SIG-M5 treated with dmso at 0.1 percent for 504 hours (cell line): ENCODE results near the gene ANKLE1.
"Not testable (repeated sequence)": the region's sequence is repeated elsewhere in the genome, so short reads cannot be mapped to it uniquely, and the experiment has no call there.

ENCODE experiments used
- DNase-seq: peaks from one replicate; lab custom pipeline; 2025; ENCODE audit not compliant: unreplicated experiment; lab: John Stamatoyannopoulos, UW

Gene ANKLE1

GRCh38 chr19:17246681-17247425 is 34.8 kb upstream of the ANKLE1 start:
- peak; percentile 12 for DNase-seq

DNA sequence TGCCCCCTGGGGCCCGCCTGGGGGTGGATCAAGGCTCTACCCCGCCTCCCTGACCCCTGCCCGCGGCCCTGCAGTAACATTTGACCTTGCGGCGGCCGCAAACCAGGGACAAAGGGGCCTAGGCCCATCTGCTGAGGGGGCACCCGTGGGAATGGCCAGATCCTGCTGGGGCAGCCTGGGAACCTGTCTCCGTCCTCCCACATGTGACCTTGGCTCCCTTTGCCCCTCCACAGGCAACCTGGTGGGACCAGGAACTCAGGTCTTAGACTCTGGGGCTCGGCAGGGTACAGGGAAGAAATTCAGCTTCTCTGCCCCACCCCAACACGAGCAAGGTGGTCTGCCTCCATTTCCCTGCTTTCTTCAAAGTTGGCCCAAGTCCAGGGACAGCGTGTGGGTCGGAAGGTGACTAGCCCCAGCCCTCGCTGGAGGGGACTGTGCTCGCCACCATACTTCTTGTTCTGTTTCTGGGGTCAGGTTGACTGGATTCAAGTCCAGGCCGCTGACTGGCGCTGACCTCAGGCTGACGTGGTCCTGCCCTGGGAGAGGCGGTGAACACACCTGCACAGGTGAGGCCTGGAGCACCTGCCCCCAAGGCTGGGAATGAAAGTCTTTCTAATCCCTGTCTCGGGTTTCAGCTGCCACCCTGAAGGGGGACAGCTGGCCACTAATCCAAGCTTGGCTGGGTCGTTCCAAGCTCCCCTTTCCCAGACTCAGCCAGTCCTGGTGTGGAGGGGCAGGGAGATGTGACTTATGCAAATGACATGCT is 33.5 kb upstream of the ANKLE1 start:
- no peak for DNase-seq

DNA sequence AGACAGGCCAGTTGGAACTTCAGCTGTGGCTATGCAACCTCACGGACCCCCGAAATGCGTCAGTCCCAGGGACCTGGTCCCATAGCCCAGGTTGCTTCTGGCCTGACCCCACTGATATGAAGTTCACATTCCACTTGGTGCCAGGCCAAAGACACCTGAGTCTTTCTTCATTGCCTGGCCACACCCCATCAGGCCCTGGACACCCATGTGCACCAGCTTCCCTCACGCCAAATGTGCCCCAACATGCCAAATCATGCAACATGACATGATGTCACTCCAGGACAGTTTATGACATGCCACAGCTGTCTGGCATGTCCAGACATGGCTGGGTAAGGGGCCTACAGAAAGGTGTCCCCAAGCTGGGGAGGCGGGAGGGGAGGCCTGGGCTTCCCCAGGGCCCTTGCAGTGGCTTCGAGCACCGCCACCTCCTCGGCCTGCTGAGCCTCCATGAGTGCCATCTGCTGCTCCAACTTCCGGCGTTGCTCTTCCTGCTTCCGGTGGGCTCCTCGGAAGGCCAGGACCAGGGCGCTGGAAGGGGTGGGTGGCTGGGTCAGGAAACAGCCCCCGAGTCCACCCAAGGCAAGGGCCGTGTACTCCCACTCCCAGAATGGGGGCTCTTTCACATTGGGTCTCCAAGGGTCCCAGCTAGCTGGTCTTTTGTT is 31.7 kb upstream of the ANKLE1 start:
- no peak for DNase-seq

- DNase-seq: no peak
Measured at GRCh38 chr19:17254636-17255035, 27.1 kb upstream of the ANKLE1 start.

GRCh38 chr19:17255150-17255621 is 26.5 kb upstream of the ANKLE1 start:
- no peak for DNase-seq

- no peak for DNase-seq
Measured at GRCh38 chr19:17256130-17256529, 25.6 kb upstream of the ANKLE1 start.

DNA sequence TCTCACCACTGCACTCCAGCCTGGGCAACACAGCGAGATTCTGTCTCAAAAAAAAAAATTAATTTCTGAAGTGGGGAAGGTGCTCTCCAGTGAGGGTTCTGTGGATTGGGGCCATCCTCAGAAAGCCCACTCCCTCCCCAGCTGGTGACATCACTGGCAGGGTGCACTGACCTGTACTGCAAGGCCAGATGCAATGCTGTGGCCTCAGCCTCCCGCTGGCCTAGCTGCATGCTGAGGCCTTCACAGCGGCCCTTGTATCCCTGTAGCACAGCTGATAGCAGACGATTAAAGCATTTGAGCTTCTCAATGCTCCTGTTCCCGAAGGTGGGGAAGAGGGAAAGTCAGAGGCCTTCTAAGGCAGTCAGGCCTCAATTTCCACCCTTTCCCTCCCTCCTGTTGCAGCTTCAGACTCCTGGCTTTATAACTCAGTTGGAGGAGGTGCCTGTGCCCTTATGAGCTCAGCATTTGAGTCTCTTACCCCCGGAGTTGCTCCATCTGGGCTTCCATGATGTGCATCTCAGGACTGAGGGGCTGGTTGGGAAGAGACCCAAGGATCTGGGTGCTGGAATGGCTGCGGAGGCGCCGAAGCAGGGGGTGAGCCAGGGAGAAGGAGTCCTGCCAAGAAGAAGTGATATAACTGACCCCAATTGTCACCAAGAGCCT is 22.5 kb upstream of the ANKLE1 start:
- no peak for DNase-seq

GRCh38 chr19:17259934-17260333 is 21.8 kb upstream of the ANKLE1 start:
- no peak for DNase-seq

DNA sequence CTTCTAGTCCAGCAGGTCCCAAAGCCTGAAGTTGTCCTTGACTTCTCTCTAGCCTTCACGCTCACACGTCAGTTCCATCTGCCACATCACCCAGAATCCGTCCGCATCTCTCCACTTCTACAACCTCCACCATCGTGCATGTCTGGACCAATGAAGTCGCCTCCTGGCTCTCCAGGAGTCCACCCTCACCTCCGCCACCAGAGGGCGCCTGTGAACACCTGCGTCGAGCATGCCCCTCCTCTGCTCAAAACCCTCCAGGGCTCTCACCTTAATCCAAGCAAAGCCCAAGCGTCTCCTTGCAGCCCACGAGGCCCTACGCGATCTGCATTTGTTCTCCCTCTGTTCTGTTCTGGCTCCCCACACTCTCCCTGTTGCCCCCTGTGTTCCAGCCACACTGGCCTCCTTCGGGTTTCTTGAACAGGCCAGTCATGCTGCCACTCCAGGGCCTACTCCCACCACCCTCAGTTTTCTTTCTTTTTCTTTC is 20.8 kb upstream of the ANKLE1 start:
- peak; percentile 76 for DNase-seq

GRCh38 chr19:17262557-17262956 is 19.1 kb upstream of the ANKLE1 start:
- no peak for DNase-seq

DNA sequence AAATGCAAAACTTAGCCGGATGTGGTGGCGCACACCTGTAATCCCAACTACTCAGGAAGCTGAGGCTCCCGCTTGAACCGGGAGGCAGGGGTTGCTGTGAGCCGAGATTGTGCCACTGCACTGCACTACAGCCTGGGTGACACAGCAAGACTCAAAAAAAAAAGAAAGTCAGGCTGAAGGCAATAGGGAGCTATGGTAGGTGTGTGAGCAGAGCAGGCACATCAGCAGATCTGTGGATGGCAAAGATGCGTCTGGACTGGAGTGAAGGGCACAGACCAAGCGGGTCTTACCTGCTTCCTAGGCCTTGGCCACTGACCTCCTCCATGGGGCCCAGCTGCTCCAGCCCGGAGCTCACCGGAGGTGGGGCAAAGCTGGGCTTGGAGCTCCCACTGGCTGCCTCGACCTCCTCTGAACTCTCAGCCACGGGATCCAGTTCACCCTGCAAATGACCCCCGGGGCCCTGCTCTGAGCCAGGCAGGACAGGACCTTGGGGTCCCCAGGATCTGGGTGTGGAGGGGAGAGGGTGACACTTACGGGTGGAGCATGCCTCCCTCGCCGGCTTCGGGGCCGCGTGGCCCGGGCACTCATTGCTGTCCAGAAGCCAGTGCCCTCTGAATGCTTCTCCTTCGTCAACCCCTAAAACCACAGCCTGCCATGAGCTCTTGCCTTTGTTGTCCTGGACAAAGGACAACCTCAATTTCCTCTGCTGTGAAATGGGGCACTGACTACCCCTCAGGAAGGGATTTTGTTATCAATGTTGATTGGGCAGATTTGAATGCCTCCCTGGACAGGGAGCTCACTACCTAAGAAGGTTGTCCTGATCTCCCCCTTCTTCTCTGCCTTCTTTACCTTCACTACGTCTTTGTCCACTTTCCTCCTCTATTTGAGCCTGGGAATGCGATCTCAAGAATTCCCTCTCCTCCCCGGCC is 17.7 kb upstream of the ANKLE1 start:
- no peak for DNase-seq

GRCh38 chr19:17264641-17264979 is 17.1 kb upstream of the ANKLE1 start, which contains the start of gene USHBP1:
USHBP1 (minus strand) TSS chr19:17264745; CDS start chr19:17264299, 446 bp downstream.
- no peak for DNase-seq

DNA sequence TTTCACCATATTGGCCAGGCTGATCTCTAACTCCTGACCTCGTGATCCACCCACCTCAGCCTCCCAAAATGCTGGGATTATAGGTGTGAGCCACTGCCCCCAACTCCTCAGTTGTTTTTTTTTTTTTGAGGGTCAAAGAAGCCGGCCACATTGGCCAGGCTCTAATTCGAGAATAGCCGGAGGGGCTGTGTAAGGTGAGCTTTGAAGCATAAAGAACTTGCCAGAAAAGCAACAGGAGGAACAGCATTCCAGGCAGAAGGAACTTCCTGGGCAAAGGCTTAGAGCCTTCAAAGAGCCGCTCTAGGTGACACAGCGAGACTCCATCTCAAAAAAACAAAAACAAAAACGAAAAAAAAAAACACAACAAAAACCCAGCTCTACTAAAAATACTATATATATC is 15.7 kb upstream of the ANKLE1 start:
- no peak for DNase-seq

DNA sequence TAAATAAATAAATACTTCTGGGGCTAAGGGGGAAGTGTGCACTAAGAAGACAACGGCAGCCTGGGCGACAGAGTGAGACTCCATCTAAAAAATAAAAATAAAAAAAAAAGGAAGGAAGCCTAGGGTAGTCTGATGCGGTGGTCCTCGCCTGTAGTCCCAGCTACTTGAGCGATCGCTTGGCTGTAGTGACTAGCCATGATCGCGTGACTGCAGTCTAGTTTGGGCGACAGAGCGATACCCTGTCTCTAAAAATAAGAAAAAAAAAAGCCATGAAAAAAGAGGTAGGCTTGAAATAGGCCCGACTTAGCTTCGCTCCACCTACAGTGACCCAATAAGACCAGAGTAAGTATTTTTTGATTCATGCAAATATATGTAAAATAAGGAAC is 15.1 kb upstream of the ANKLE1 start:
- DNase-seq: no peak

- DNase-seq: peak; percentile 100
Measured at GRCh38 chr19:17266975-17267788, 14.5 kb upstream of the ANKLE1 start, which contains the start of gene BABAM1. BABAM1 (plus strand) TSS chr19:17267443; CDS start chr19:17268807, 1,364 bp downstream.

- DNase-seq: no peak
Measured at GRCh38 chr19:17268754-17269153, 12.9 kb upstream of the ANKLE1 start.

GRCh38 chr19:17274892-17275291 is 6.8 kb upstream of the ANKLE1 start:
- not testable (repeated sequence) for DNase-seq

DNA sequence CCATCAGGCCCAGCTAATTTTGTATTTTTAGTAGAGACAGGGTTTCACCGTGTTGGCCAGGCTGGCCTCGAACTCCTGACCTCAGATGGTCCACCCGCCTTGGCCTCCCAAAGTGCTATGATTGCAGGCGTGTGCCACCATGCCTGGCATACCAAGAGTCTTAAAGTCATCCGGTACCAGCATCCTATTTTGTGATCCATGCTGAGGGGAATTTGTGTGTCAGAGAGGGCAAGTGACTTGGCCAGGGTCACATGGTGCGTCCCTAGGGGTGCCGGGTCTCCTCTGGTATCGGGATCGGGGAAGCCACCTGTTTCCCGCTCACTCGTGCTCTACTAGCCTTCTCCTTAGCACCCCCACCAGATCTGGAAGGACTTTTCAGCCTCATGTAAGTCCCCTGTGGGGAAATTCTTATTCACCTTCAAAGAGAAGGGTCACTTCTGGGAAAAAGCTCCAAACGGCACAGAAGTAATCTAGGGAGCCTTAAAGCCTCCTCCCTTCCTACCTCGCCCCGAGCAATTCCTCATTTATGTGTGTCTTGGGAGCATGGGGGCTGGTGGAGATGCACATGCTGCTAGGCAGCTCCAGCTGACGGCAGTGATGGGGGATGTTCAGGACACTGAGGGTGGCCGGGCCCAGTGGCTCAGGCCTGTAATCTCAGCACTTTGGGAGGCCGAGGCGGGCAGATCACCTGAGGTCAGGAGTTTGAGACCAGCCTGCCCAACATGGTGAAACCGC is 6.1 kb upstream of the ANKLE1 start:
- DNase-seq: no peak
